Liver (tissue), 9 donors: ENCODE results near the gene ZNF408. TPM values are rescaled to one million over a fixed set of nuclear protein-coding genes. Genes with fewer than 3 reads are reported as not detected.

Experiments
- DNase-seq: peaks from one replicate; pipeline ENCODE4 v3.0.0-alpha.2; 2017; ENCODE audit warnings: low spot score
- H3K27ac ChIP-seq, 2 donors: one replicate each; pipeline ENCODE4 v1.7.0; 2013; ENCODE audit warnings: inconsistent platforms in 2 of 2, low read length in 2 of 2, control low read depth in 1 of 2, low read depth in 1 of 2, mild to moderate bottlenecking in 1 of 2
- H3K27me3 ChIP-seq, 4 donors: one replicate each; pipeline versions ENCODE4 v1.6.1 to v1.7.0; 2013; ENCODE audit warnings: low read length in 3 of 4, inconsistent platforms in 1 of 4, mild to moderate bottlenecking in 1 of 4, moderate library complexity in 1 of 4; ENCODE audit not compliant: control insufficient read depth in 4 of 4, insufficient read depth in 4 of 4
- H3K36me3 ChIP-seq, 4 donors: one replicate each; pipeline versions ENCODE4 v1.6.1 to v1.7.0; 2013; ENCODE audit warnings: low read length in 3 of 4, mild to moderate bottlenecking in 3 of 4, low read depth in 1 of 4, moderate library complexity in 1 of 4; ENCODE audit not compliant: control insufficient read depth in 4 of 4, insufficient read depth in 3 of 4
- H3K4me1 ChIP-seq, 4 donors: one replicate each; pipeline versions ENCODE4 v1.6.1 to v1.7.0; 2013; ENCODE audit warnings: low read length in 3 of 4, mild to moderate bottlenecking in 3 of 4, moderate library complexity in 1 of 4; ENCODE audit not compliant: control insufficient read depth in 4 of 4, insufficient read depth in 4 of 4
- H3K4me3 ChIP-seq, 3 donors: one replicate each; pipeline versions ENCODE4 v1.6.1 to v1.7.0; 2013; ENCODE audit warnings: low read length in 3 of 3, control low read depth in 1 of 3, low read depth in 1 of 3, mild to moderate bottlenecking in 1 of 3
- H3K9ac ChIP-seq, 2 donors: one replicate each; pipeline ENCODE4 v1.7.0; 2013; ENCODE audit warnings: low read length in 2 of 2, mild to moderate bottlenecking in 2 of 2, moderate library complexity in 2 of 2, control low read depth in 1 of 2, low read depth in 1 of 2
- H3K9me3 ChIP-seq, 4 donors: one replicate each; pipeline versions ENCODE4 v1.6.1 to v1.7.0; 2013; ENCODE audit warnings: low read length in 3 of 4; ENCODE audit not compliant: control insufficient read depth in 4 of 4
- ATF3 ChIP-seq: IDR thresholded peaks from 2 replicates; pipeline ENCODE4 v1.6.1; 2016; ENCODE audit warnings: antibody characterized with exemption
- EGR1 ChIP-seq, 2 donors: IDR thresholded peaks; 2 replicates each; pipeline ENCODE4 v1.6.1; 2016 to 2018; ENCODE audit warnings: antibody characterized with exemption in 2 of 2, low read depth in 2 of 2
- FOXA1 ChIP-seq: IDR thresholded peaks from 2 replicates; pipeline ENCODE4 v1.6.1; 2016; ENCODE audit warnings: antibody characterized with exemption
- FOXA2 ChIP-seq: IDR thresholded peaks from 2 replicates; pipeline ENCODE4 v1.6.1; 2016; ENCODE audit warnings: antibody characterized with exemption
- GABPA ChIP-seq, 2 donors: IDR thresholded peaks in 1 of 2; conservative IDR thresholded peaks in 1 of 2; 2 replicates each; pipeline ENCODE4 v1.6.1; 2016; ENCODE audit warnings: antibody characterized with exemption in 2 of 2, mild to moderate bottlenecking in 1 of 2, moderate library complexity in 1 of 2
- HNF4A ChIP-seq, 2 donors: conservative IDR thresholded peaks; 2 replicates each; pipeline ENCODE4 v1.6.1; 2016; ENCODE audit warnings: antibody characterized with exemption in 2 of 2, mild to moderate bottlenecking in 2 of 2
- HNF4G ChIP-seq: IDR thresholded peaks from 2 replicates; pipeline ENCODE4 v1.6.1; 2016; ENCODE audit warnings: antibody characterized with exemption
- JUND ChIP-seq, 2 donors: IDR thresholded peaks; 2 replicates each; pipeline ENCODE4 v1.6.1; 2016; ENCODE audit warnings: antibody characterized with exemption in 2 of 2
- NR2F2 ChIP-seq: IDR thresholded peaks from 2 replicates; pipeline ENCODE4 v1.6.1; 2016; ENCODE audit warnings: antibody characterized with exemption
- RAD21 ChIP-seq, 2 donors: IDR thresholded peaks; 2 replicates each; pipeline ENCODE4 v1.6.1; 2016; ENCODE audit warnings: antibody characterized with exemption in 2 of 2, mild to moderate bottlenecking in 2 of 2
- RXRA ChIP-seq, 2 donors: IDR thresholded peaks; 2 replicates each; pipeline ENCODE4 v1.6.1; 2017 to 2018; ENCODE audit warnings: antibody characterized with exemption in 2 of 2, mild to moderate bottlenecking in 1 of 2
- SP1 ChIP-seq: IDR thresholded peaks from 2 replicates; pipeline ENCODE4 v1.6.1; 2018; ENCODE audit warnings: antibody characterized with exemption, mild to moderate bottlenecking
- TAF1 ChIP-seq: conservative IDR thresholded peaks from 2 replicates; pipeline ENCODE4 v1.6.1; 2016; ENCODE audit warnings: antibody characterized with exemption, mild to moderate bottlenecking
- YY1 ChIP-seq: IDR thresholded peaks from 2 replicates; pipeline ENCODE4 v1.6.1; 2016; ENCODE audit warnings: antibody characterized with exemption, mild to moderate bottlenecking
- WGBS: extraction: QIAGEN DNeasy Blood & Tissue Kit; methylation state at CpG from one replicate; pipeline ENCODE4 v1.1.7; 2013; 5-methylcytosine and 5-hydroxymethylcytosine counted together
- polyA plus RNA-seq, 2 donors: library from polyadenylated mRNA; stranded (reverse) in 1 of 2; unstranded in 1 of 2; fragments of 200-250 nt in 1 of 2; fragments of >200 nt in 1 of 2; fragmentation: Nextera tagmentation in 1 of 2; extraction: Ambion mirVana in 1 of 2; gene quantifications; one replicate each; pipeline versions ENCODE4 v1.2.1 to v1.2.3, GENCODE V29; 2013 to 2015
- total RNA-seq, 2 donors: library from RNA; depleted of rRNA; stranded (reverse); fragments of >200 nt; gene quantifications; one replicate each; pipeline ENCODE4 v1.2.3, GENCODE V29; 2014
- TF ChIP-seq, protein P1 (sequence below): fragments of 150-350 bp; IDR thresholded peaks from 2 replicates; pipeline ENCODE4 v1.5.1; 2017; ENCODE audit warnings: improper control_type of control experiment, low read depth, low read length; ENCODE audit not compliant: missing input control
- TF ChIP-seq, protein P2 (sequence below): IDR thresholded peaks from 2 replicates; pipeline ENCODE4 v1.6.1; 2016; ENCODE audit warnings: antibody characterized with exemption
- TF ChIP-seq, protein P3 (sequence below): IDR thresholded peaks from 2 replicates; pipeline ENCODE4 v1.6.1; 2016; ENCODE audit warnings: antibody characterized with exemption
- TF ChIP-seq, protein P4 (sequence below): IDR thresholded peaks from 2 replicates; pipeline ENCODE4 v1.6.1; 2016; ENCODE audit warnings: antibody characterized with exemption, mild to moderate bottlenecking
- donor health status: healthy.
- donor health status: healthy.
- donor health status: healthy.
- donor health status: healthy.
- donor health status: healthy.

ZNF408 gene
- total and polyA plus RNA-seq, 4 donors, result 3.4 to 8.4 (median 5.5) TPM

- DNase-seq, result no peak
- TF ChIP-seq RAD21 (IDR thresholded peaks at IDR 0.05), result peak in 1 of 2 donors; percentile 30
- no peak for TF ChIP-seq FOXA1
- peak in 1 of 2 donors; percentile 12 for TF ChIP-seq HNF4A (conservative IDR thresholded peaks at IDR 0.05)
- no peaks in the 10 kb centered on the region for H3K27me3 ChIP-seq
- H3K4me1 ChIP-seq, result peaks cover 0 to 8% (median 2%) of the 10 kb centered on the region in 4 donors
- H3K9me3 ChIP-seq, result no peaks in the 10 kb centered on the region
- H3K9ac ChIP-seq, result no peak overlapping the region
- H3K27ac ChIP-seq, result no peak overlapping the region
- peaks cover 9 to 70% (median 54%) of the 10 kb centered on the region in 4 donors for H3K36me3 ChIP-seq
- 81% methylated on average over 1 of the region's 1 CpG for WGBS
- H3K4me3 ChIP-seq, result no peak overlapping the region
Measured at GRCh38 chr11:46659908-46660307, 40.9 kb upstream of the ZNF408 start.

- peaks cover 0 to 8% (median 2%) of the 10 kb centered on the region in 4 donors for H3K4me1 ChIP-seq
- TF ChIP-seq YY1, result no peak
- TF ChIP-seq RAD21 (IDR thresholded peaks at IDR 0.05), result no peak
- TF ChIP-seq, protein P1, sequence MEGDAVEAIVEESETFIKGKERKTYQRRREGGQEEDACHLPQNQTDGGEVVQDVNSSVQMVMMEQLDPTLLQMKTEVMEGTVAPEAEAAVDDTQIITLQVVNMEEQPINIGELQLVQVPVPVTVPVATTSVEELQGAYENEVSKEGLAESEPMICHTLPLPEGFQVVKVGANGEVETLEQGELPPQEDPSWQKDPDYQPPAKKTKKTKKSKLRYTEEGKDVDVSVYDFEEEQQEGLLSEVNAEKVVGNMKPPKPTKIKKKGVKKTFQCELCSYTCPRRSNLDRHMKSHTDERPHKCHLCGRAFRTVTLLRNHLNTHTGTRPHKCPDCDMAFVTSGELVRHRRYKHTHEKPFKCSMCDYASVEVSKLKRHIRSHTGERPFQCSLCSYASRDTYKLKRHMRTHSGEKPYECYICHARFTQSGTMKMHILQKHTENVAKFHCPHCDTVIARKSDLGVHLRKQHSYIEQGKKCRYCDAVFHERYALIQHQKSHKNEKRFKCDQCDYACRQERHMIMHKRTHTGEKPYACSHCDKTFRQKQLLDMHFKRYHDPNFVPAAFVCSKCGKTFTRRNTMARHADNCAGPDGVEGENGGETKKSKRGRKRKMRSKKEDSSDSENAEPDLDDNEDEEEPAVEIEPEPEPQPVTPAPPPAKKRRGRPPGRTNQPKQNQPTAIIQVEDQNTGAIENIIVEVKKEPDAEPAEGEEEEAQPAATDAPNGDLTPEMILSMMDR, result no peak
- no peak for TF ChIP-seq EGR1 (IDR thresholded peaks at IDR 0.05; ENCODE audit: low read depth in 2 of 2)
- no peak overlapping the region for H3K4me3 ChIP-seq
- H3K9ac ChIP-seq, result no peak overlapping the region
- peaks cover 11 to 69% (median 57%) of the 10 kb centered on the region in 4 donors for H3K36me3 ChIP-seq
- no peak overlapping the region for H3K27ac ChIP-seq
- H3K27me3 ChIP-seq, result no peaks in the 10 kb centered on the region
- no peaks in the 10 kb centered on the region for H3K9me3 ChIP-seq
- DNase-seq, result no peak
Measured at GRCh38 chr11:46661836-46662235, 39.0 kb upstream of the ZNF408 start.

DNA sequence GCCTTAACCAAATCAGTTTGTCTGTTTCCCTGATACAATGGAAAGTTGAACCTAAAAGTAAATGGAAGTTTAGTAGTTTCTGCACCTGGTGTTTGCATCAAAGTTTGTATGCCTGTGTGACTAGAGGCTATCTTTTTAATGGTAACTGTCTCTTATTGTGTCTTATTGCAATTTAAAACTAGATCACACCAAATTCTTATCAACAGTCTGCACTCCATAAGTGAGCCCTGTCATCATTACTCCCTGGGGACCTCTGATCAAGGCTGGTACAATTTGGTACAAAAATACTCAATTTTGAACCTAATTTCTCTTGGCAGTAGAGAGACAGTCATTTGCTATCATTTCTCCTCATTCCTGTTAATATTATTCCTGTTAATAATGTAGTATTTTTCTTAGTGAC, 38.5 kb upstream of the ZNF408 start:
- H3K36me3 ChIP-seq, result peaks cover 11 to 68% (median 56%) of the 10 kb centered on the region in 4 donors
- peaks cover 2 to 8% (median 2%) of the 10 kb centered on the region in 4 donors for H3K4me1 ChIP-seq
- no peak for TF ChIP-seq EGR1 (IDR thresholded peaks at IDR 0.05; ENCODE audit: low read depth in 2 of 2)
- no peak for TF ChIP-seq GABPA (IDR thresholded peaks at IDR 0.05 in 1 of 2, conservative IDR thresholded peaks at IDR 0.05 in 1 of 2)
- no peak for TF ChIP-seq YY1
- no peak for TF ChIP-seq HNF4G
- no peak for TF ChIP-seq FOXA1
- TF ChIP-seq RXRA (IDR thresholded peaks at IDR 0.05), result no peak
- TF ChIP-seq ATF3, result no peak
- no peak for TF ChIP-seq RAD21 (IDR thresholded peaks at IDR 0.05)
- TF ChIP-seq, protein P2, sequence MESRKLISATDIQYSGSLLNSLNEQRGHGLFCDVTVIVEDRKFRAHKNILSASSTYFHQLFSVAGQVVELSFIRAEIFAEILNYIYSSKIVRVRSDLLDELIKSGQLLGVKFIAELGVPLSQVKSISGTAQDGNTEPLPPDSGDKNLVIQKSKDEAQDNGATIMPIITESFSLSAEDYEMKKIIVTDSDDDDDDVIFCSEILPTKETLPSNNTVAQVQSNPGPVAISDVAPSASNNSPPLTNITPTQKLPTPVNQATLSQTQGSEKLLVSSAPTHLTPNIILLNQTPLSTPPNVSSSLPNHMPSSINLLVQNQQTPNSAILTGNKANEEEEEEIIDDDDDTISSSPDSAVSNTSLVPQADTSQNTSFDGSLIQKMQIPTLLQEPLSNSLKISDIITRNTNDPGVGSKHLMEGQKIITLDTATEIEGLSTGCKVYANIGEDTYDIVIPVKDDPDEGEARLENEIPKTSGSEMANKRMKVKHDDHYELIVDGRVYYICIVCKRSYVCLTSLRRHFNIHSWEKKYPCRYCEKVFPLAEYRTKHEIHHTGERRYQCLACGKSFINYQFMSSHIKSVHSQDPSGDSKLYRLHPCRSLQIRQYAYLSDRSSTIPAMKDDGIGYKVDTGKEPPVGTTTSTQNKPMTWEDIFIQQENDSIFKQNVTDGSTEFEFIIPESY, result no peak
- no peak for TF ChIP-seq TAF1
- TF ChIP-seq, protein P1, result no peak
- no peak for TF ChIP-seq FOXA2
- TF ChIP-seq SP1, result no peak
- TF ChIP-seq NR2F2, result no peak
- TF ChIP-seq HNF4A (conservative IDR thresholded peaks at IDR 0.05), result no peak
- TF ChIP-seq, protein P3, sequence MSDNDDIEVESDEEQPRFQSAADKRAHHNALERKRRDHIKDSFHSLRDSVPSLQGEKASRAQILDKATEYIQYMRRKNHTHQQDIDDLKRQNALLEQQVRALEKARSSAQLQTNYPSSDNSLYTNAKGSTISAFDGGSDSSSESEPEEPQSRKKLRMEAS, result no peak
- TF ChIP-seq, protein P4, sequence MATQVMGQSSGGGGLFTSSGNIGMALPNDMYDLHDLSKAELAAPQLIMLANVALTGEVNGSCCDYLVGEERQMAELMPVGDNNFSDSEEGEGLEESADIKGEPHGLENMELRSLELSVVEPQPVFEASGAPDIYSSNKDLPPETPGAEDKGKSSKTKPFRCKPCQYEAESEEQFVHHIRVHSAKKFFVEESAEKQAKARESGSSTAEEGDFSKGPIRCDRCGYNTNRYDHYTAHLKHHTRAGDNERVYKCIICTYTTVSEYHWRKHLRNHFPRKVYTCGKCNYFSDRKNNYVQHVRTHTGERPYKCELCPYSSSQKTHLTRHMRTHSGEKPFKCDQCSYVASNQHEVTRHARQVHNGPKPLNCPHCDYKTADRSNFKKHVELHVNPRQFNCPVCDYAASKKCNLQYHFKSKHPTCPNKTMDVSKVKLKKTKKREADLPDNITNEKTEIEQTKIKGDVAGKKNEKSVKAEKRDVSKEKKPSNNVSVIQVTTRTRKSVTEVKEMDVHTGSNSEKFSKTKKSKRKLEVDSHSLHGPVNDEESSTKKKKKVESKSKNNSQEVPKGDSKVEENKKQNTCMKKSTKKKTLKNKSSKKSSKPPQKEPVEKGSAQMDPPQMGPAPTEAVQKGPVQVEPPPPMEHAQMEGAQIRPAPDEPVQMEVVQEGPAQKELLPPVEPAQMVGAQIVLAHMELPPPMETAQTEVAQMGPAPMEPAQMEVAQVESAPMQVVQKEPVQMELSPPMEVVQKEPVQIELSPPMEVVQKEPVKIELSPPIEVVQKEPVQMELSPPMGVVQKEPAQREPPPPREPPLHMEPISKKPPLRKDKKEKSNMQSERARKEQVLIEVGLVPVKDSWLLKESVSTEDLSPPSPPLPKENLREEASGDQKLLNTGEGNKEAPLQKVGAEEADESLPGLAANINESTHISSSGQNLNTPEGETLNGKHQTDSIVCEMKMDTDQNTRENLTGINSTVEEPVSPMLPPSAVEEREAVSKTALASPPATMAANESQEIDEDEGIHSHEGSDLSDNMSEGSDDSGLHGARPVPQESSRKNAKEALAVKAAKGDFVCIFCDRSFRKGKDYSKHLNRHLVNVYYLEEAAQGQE, result no peak
- no peak for TF ChIP-seq JUND (IDR thresholded peaks at IDR 0.05)
- H3K27me3 ChIP-seq, result no peaks in the 10 kb centered on the region
- no peak overlapping the region for H3K27ac ChIP-seq
- H3K9ac ChIP-seq, result no peak overlapping the region
- no peak overlapping the region for H3K4me3 ChIP-seq
- H3K9me3 ChIP-seq, result no peaks in the 10 kb centered on the region
- no peak for DNase-seq
